B cell (primary cell): Measurements from ENCODE around the gene PIK3IP1.

Experiments used
- EZH2 ChIP-seq: IDR thresholded peaks from 2 replicates; pipeline ENCODE4 v1.6.1; 2012; ENCODE audit warnings: borderline replicate concordance, low read depth, mild to moderate bottlenecking, moderate library complexity, low read length; ENCODE audit not compliant: insufficient read depth, poor library complexity, severe bottlenecking
- TF ChIP-seq, protein P1 (sequence below): fragments of 200-600 bp; IDR thresholded peaks from one replicate; pipeline ENCODE4 v1.8.0; 2022; ENCODE audit warnings: antibody characterized with exemption, mild to moderate bottlenecking

DNA sequence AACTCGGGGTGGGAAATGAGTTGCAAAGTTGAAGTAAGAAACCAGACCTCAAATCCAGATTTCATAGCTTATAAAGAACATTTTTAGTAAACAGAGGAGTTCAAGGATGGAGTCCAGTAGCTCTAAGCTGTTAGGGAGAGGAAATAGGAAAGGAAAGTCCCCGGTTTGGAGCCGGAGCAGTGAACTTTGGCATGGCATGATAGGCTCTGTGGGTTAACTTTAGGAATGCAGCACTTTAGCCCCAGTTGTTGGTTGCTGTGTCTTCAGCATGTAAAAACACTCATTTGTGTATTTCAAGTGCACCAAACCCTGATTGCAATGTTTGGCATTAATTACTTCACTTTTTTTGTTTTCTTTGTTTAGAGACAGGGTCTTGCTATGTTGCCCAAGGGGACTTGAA is 8.6 kb upstream of the PIK3IP1 start:
- TF ChIP-seq, protein P1, sequence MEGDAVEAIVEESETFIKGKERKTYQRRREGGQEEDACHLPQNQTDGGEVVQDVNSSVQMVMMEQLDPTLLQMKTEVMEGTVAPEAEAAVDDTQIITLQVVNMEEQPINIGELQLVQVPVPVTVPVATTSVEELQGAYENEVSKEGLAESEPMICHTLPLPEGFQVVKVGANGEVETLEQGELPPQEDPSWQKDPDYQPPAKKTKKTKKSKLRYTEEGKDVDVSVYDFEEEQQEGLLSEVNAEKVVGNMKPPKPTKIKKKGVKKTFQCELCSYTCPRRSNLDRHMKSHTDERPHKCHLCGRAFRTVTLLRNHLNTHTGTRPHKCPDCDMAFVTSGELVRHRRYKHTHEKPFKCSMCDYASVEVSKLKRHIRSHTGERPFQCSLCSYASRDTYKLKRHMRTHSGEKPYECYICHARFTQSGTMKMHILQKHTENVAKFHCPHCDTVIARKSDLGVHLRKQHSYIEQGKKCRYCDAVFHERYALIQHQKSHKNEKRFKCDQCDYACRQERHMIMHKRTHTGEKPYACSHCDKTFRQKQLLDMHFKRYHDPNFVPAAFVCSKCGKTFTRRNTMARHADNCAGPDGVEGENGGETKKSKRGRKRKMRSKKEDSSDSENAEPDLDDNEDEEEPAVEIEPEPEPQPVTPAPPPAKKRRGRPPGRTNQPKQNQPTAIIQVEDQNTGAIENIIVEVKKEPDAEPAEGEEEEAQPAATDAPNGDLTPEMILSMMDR, result no peak
- TF ChIP-seq EZH2, result no peak
